Stimulated activated naive B cell treated with anti-CD40 and anti-IgM and Interleukin-4, amounts not matched to agents 10 μg/mL and 1 μg/mL and 100 μg/mL, for 72 hours (primary cell): ENCODE data around the gene EPN3.
A peak's percentile ranks its signal among the peaks of the same experiment; 100 is the strongest.

ENCODE experiments used
- ATAC-seq, 2 donors: fragments of 150-1000 bp; cut with Tn5 transposase; replicated peaks; 2 replicates each; pipeline ENCODE4 v1.10.0; 2021; ENCODE audit warnings: moderate library complexity in 1 of 2
- DNase-seq: peaks from one replicate; pipeline ENCODE4 v3.0.0; 2021
- H3K27ac Mint-ChIP-seq: one replicate; pipeline ENCODE4 v1.8.0; 2022; ENCODE audit warnings: mild to moderate bottlenecking, mixed read lengths
- H3K27me3 Mint-ChIP-seq, 2 donors: one replicate each; pipeline ENCODE4 v1.8.0; 2022; ENCODE audit warnings: mixed read lengths in 2 of 2
- H3K36me3 Mint-ChIP-seq, 2 donors: one replicate each; pipeline ENCODE4 v1.8.0; 2022; ENCODE audit warnings: mixed read lengths in 2 of 2, mild to moderate bottlenecking in 1 of 2
- H3K4me1 Mint-ChIP-seq, 2 donors: one replicate each; pipeline ENCODE4 v1.8.0; 2022; ENCODE audit warnings: mixed read lengths in 2 of 2, mild to moderate bottlenecking in 1 of 2
- H3K4me3 Mint-ChIP-seq, 2 donors: one replicate each; pipeline ENCODE4 v1.8.0; 2022; ENCODE audit warnings: mild to moderate bottlenecking in 2 of 2, mixed read lengths in 2 of 2, moderate library complexity in 1 of 2
- H3K9me3 Mint-ChIP-seq, 2 donors: one replicate each; pipeline ENCODE4 v1.8.0; 2022; ENCODE audit warnings: mixed read lengths in 2 of 2, mild to moderate bottlenecking in 1 of 2

The EPN3 gene

DNA sequence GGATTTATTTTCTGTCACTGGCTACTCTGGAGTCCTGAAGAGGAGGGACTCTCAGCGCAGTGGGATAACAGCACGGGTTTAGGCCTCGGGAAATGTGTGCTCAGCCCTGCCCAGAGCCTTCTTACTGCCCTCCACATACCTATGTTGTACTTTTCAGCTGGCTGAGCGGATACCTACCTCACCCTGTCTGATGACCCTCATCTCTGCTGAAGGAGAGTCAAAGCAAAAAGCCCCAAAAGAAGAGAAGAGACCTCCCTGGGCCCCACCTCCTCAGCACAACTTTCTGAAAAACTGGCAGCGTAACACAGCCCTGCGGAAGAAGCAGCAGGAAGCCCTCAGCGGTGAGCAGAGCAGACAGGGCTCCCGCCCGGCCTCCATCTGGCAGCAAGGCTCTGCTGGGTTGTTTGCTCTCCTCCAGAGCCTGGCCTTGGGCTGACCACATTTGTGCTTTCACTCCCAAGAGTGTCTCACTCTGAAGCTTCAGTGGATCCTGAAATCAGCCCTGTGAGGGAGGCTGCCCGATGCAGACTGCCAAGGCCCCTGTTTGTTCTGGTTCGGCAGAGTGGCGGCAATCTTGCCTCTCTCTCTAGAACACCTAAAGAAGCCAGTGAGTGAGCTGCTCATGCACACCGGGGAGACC is 14.0 kb upstream of the EPN3 start:
- no peaks in the 10 kb centered on the region for H3K4me1 Mint-ChIP-seq

DNA sequence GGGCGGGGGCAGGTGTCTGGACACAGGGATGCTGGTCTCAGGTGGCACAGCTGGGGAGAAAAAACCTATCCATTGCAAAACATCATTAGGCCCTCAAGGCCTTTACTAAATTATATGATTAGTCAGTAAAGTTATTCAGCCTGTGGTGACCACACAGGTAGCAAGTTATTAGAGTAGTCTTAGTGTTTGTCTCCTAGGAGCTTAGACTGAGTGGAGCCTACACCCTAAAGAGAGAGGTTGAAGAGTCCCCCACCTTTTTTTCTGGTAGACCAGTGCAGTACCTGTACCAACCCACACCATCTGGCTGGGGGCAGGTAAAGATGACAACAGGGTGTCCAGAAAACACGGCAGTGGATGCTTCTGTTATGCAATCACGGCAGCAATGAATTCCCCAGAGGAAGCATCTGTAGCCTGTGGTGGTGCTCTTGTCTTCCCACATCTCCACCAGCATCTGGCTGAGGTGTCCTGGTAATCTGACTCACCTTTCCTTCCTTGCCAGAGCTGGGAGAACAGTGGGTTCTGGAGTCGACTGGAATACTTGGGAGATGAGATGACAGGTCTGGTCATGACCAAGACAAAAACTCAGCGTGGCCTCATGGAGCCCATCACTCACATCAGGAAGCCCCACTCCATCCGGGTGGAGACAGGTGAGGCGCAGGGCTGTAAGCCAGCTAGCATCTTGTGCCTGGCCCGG is 13.2 kb upstream of the EPN3 start:
- DNase-seq (no peak), ATAC-seq (no peak)
- Mint-ChIP-seq H3K36me3 (no peaks in the 10 kb centered on the region), H3K27ac (no peak overlapping the region), H3K27me3 (no peaks in the 10 kb centered on the region), H3K4me3 (no peak overlapping the region), H3K9me3 (no peaks in the 10 kb centered on the region), H3K4me1 (no peaks in the 10 kb centered on the region)

More for the DNA sequence above, 14.0 kb upstream of the EPN3 start:
- ATAC-seq (no peak), DNase-seq (no peak)
- Mint-ChIP-seq H3K27me3 (peaks cover 0 to 3% of the 10 kb centered on the region in 2 donors), H3K9me3 (no peaks in the 10 kb centered on the region), H3K4me3 (no peak overlapping the region), H3K27ac (no peak overlapping the region), H3K36me3 (no peaks in the 10 kb centered on the region)

DNA sequence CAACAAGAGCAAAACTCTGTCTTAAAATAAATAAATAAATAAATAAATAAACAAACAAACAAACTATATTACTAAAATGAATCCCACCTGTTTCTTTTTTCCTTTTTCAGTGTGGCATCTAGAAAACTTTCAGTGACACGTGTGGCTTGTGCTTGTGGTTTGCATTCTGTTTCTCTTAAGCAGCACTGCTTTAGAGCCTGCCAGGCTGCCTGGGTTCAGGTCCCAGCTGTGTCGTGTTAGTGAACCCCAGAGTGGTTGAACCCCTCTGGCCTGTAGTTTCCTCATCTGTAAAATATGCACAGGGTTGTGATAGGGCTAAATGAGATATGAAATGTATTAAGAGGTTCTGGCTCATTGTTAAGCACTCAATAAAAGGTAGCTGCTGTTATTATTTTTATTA is 12.1 kb upstream of the EPN3 start:
- Mint-ChIP-seq H3K27me3 (no peaks in the 10 kb centered on the region), H3K4me1 (no peaks in the 10 kb centered on the region), H3K27ac (no peak overlapping the region), H3K9me3 (no peaks in the 10 kb centered on the region), H3K4me3 (no peak overlapping the region), H3K36me3 (no peaks in the 10 kb centered on the region)
- DNase-seq (no peak), ATAC-seq (no peak)

DNA sequence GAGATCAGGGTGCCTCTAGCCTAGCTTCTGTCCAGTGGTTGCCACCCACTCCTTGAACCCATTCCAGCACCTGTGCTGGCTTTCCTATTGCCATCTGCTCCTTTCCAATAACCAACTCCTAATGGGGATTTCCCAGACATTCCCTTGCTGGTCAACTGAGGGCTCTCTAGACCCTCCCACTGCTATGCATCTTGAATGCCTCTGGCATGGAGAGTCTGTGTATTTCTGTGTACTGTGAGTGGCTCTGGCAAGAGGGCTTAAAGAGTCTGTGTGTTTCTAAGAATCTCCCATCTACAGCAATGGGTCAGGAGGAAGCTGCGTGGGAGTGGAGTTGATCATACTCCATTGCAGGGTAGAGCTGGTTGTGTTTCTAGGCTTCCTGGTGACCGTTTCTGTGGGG is 11.0 kb upstream of the EPN3 start:
- H3K4me1 Mint-ChIP-seq: no peaks in the 10 kb centered on the region
- no peaks in the 10 kb centered on the region for H3K9me3 Mint-ChIP-seq
- ATAC-seq (no peak), DNase-seq (no peak)
- H3K27ac Mint-ChIP-seq: no peak overlapping the region
- no peaks in the 10 kb centered on the region for H3K36me3 Mint-ChIP-seq
- no peak overlapping the region for H3K4me3 Mint-ChIP-seq
- H3K27me3 Mint-ChIP-seq: no peaks in the 10 kb centered on the region

DNA sequence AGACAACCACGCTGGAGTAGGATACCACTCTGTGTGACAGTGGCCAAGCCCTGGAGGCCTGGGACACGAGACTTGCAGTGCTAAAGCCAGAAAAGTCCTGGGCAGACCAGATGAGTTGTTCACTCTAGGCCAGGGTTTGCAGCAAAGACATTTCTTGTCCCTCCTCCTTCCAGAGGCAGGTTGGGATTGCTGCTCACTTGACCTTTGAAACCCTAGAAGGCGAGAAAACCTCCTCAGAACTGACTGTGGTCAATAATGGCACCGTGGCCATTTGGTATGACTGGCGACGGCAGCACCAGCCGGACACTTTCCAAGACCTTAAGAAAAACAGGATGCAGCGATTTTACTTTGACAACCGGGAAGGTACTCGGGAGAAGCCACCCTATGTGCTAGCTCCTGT is 9.8 kb upstream of the EPN3 start:
- Mint-ChIP-seq H3K9me3 (no peaks in the 10 kb centered on the region), H3K27me3 (no peaks in the 10 kb centered on the region), H3K27ac (no peak overlapping the region), H3K36me3 (no peaks in the 10 kb centered on the region), H3K4me1 (no peaks in the 10 kb centered on the region), H3K4me3 (no peak overlapping the region)
- DNase-seq (no peak), ATAC-seq (no peak)

DNA sequence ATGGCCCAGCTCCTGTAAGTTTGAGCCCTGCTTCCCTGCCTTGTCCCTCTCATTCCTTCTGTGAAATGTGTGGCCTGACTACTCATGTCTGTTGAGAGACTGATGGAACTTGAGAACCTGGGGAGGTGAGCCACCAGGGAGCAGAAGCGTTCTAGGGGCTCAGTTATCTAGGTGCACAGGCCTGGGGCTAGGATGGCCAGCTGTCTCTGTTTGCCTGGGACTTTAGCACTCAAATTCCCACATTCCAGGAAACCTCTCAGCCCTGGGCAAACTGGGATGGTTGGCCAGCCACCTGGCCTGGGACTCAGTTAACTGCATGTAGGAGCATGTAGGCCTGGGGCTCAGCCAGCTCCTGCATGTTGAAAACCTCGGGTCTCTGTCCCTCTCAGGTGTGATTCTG is 9.3 kb upstream of the EPN3 start:
- no peaks in the 10 kb centered on the region for H3K4me1 Mint-ChIP-seq
- no peaks in the 10 kb centered on the region for H3K9me3 Mint-ChIP-seq
- DNase-seq (no peak), ATAC-seq (no peak)
- H3K36me3 Mint-ChIP-seq: no peaks in the 10 kb centered on the region
- peaks cover 0 to under 1% of the 10 kb centered on the region in 2 donors for H3K27me3 Mint-ChIP-seq
- no peak overlapping the region for H3K4me3 Mint-ChIP-seq
- H3K27ac Mint-ChIP-seq: no peak overlapping the region

DNA sequence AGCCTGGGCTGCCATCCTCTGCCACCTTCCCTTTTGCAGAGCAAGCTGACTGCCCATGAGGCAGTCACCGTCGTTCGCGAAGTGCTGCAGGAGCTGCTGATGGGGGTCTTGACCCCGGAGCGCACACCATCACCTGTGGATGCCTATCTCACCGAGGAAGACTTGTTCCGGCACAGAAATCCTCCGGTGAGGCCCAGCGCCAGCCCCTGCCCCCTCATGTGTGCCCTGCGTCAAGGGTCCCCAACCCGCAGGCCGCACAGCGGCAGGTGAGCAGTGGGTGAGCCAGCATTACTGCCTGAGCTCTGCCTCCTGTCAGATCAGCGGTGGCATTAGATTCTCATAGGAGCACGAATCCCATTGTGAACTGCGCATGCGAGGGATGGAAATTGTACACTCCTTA is 7.7 kb upstream of the EPN3 start:
- DNase-seq (no peak), ATAC-seq (no peak)
- Mint-ChIP-seq H3K4me3 (no peak overlapping the region), H3K9me3 (no peaks in the 10 kb centered on the region), H3K27ac (no peak overlapping the region), H3K4me1 (no peaks in the 10 kb centered on the region), H3K27me3 (peaks cover 10 to 15% of the 10 kb centered on the region in 2 donors), H3K36me3 (no peaks in the 10 kb centered on the region)

DNA sequence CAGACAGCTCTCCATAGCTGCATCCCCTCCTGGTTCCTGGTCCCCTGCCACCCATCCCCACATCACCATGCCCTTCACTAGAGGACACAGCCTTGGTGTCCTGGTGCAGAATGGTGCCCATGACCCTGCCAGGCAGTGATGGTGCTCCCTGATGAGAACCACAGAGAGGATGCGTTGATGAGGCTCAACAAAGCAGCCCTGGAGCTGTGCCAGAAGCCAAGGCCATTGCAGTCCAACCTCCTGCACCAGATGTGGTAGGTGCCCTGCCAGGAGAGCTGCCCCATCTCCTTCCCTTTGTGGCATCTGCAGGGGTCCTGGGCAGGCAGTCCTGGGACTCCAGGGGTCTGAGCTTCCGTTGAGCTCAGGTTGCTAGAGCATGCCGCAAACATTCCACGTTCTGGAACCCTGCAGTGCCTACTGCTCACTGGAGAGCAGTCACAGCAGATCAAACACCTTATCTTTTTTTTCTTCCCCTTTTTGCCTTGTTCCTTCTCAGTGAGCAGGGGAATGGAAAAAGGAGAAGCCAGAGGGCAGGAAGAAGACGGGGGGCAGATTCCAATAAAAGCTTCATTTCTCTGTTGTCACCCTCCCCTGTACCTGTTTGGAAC is 5.3 kb upstream of the EPN3 start:
- no peaks in the 10 kb centered on the region for H3K4me1 Mint-ChIP-seq
- H3K36me3 Mint-ChIP-seq: no peaks in the 10 kb centered on the region
- H3K27me3 Mint-ChIP-seq: peaks cover 29 to 40% of the 10 kb centered on the region in 2 donors
- ATAC-seq (no peak), DNase-seq (no peak)
- H3K27ac Mint-ChIP-seq: no peak overlapping the region
- H3K4me3 Mint-ChIP-seq: no peak overlapping the region
- H3K9me3 Mint-ChIP-seq: no peaks in the 10 kb centered on the region

DNA sequence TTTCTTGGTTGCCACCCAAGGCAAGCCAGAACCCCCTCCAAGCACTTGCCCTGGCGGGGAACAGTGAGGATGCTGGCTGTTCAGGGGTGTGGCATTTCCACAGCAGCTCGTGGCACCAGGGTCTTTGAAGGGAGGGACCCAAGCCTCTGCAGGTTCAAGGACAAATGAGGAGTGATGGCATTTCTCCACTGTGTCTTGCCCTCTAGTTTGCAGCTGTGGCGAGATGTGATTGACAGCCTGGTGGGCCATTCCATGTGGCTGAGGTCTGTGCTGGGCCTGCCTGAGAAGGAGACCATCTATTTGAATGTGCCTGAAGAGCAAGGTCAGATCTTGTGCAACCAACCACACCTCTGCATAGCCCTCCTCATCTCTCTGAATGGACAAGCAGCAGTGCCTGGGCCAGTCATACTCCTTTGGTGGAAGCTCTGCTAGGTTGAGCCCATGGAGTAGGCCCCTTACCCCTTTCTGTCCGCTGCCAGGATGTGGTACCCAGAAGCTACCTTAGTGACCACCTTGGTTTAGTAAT is 4.5 kb upstream of the EPN3 start:
- H3K36me3 Mint-ChIP-seq: no peaks in the 10 kb centered on the region
- peaks cover 35 to 47% of the 10 kb centered on the region in 2 donors for H3K27me3 Mint-ChIP-seq
- H3K4me1 Mint-ChIP-seq: peaks cover 0 to 6% of the 10 kb centered on the region in 2 donors
- H3K27ac Mint-ChIP-seq: no peak overlapping the region
- ATAC-seq: no peak
- H3K9me3 Mint-ChIP-seq: no peaks in the 10 kb centered on the region
- H3K4me3 Mint-ChIP-seq: no peak overlapping the region
- no peak for DNase-seq

DNA sequence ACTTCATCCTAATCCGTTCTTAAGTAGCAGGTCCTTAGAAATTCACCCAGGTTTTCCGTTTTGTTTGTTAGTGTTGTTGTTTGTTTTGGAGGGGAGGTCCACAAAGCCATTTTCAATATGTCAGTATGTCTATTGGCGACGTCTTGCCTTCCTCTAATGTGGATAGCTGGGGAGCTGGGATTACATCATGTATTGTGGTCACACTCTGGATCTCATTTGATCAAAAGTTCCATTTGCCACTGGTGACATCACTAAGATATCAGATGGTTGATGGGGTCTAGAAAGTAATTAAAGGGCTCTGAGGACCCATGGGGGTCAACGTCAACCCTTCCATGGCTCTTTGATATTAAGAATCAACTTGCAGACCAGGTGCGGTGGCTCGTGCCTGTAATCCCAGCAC is 2.7 kb upstream of the EPN3 start:
- Mint-ChIP-seq H3K4me3 (no peak overlapping the region), H3K4me1 (peaks cover 10 to 18% of the 10 kb centered on the region in 2 donors), H3K9me3 (no peaks in the 10 kb centered on the region), H3K27ac (no peak overlapping the region), H3K36me3 (no peaks in the 10 kb centered on the region), H3K27me3 (peaks cover 54 to 66% of the 10 kb centered on the region in 2 donors)
- DNase-seq (no peak), ATAC-seq (no peak)

DNA sequence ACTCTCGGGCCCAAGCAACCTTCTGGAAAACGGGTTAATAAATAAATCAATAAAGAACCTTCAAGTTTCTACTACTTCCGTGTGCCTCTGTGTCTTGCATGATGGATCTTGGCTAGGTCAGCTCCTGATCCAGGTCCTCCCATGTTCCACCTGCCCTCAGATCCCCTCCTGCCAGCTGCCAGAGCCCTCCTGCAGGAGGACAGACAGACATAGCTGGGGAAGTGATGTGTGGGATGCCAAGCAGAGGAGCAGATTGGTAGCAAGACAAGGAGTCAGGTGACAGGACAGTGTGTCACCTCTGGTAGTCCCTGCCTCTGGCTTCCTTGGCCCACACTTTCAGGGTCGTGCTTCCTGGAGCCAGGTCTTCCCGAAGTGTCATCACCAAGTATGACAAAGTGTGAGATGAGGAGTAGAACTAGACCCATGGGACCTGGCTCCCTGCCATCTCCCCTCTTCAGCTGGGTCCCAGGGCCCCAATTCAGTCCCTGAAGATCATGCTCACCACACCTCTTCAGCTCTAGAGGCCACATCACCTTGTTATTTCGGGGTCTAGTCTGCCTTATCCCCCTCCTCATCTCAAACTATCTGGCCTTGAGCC is 1.0 kb upstream of the EPN3 start:
- Mint-ChIP-seq H3K4me1 (peaks cover 10 to 18% of the 10 kb centered on the region in 2 donors), H3K4me3 (no peak overlapping the region), H3K9me3 (no peaks in the 10 kb centered on the region), H3K36me3 (no peaks in the 10 kb centered on the region), H3K27me3 (peaks cover 66 to 80% of the 10 kb centered on the region in 2 donors), H3K27ac (no peak overlapping the region)
- no peak for DNase-seq
- ATAC-seq: no peak

DNA sequence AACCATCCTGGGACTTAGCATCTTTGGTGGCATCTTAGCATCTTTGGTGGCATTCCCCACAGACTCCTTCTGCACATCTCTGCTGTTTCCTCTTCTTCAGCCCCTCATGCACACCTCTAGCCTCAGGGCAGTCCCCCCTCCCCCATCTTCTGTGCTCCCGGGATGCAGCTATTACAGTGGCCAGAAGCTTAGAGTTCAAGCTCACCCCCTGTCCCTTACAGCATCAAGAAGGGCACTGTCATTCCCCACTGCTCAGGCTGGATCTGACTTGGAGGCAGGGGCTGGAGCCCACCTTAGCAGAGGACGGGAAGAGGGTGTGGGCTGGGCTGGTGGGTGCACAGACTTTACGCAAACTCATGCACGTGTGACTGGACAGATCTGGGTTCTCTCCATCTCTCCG is 650 bp downstream of the EPN3 start:
- Mint-ChIP-seq H3K9me3 (no peaks in the 10 kb centered on the region), H3K4me3 (no peak overlapping the region), H3K27ac (no peak overlapping the region), H3K36me3 (no peaks in the 10 kb centered on the region), H3K4me1 (peaks cover 10 to 18% of the 10 kb centered on the region in 2 donors), H3K27me3 (peaks cover 67 to 81% of the 10 kb centered on the region in 2 donors)
- ATAC-seq (no peak), DNase-seq (no peak)

DNA sequence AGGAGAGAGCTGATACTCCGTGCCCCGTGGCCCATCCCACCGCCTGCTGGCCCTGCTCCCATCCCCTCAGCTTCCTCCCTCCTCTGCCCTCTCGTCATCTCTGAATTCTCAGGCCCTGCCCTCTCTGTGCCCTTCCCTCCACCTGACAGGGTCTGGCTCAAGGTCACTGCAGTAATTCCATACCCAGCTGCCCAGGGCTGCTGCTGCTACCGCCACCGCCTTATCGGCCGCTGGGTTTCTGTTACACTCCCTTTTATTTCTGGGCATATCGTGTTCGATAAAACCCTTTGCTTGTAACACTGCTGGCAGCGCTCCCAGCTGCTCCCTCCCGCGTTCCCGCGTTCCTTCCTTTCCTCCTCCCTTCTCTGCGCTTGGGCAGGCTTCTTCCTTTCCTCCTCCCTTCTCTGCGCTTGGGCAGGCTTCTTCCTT is 1.2 kb downstream of the EPN3 start:
- Mint-ChIP-seq H3K36me3 (no peaks in the 10 kb centered on the region), H3K27me3 (peaks cover 63 to 76% of the 10 kb centered on the region in 2 donors), H3K27ac (no peak overlapping the region), H3K9me3 (no peaks in the 10 kb centered on the region), H3K4me3 (no peak overlapping the region), H3K4me1 (peaks cover 10 to 23% of the 10 kb centered on the region in 2 donors)
- ATAC-seq (peak in 1 of 2 donors; percentile 16), DNase-seq (no peak)

DNA sequence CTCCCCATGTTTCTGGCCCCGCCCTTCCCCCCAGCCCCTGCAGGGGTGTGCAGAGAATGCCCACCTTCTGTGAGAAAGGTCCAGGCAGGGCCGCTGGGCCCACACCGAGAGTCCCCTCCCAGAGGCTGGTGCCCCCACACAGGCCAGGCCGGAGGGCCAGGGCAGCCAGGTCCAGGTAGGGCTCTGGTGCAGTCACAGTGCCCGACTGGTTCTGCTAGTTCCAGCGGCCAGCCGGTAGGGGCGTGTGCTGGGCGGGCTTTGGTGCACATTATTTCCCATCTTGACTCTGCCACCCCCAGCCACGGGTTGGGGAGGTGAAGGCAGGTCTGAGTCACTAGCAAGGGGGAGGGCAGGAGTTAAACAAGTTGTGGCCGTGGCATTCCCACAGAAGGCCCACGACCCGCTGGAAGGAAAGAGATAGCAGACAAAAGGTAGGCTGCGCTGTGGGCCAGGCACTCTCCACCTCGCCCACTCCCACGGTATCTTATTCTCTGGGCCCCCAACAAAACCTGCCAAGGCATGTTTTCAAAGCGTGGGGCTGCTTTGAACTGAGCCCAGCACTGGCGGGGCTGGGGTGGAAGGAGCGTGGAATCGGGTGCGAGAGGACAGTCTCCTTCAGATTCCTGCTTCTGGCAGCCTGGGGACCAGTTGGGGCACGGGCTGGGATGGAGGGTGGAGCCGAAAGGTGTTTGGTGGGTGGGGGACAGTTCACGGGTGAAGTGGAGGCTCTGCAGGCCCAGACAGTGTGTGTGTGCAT is 1.9 kb downstream of the EPN3 start:
- Mint-ChIP-seq H3K27ac (no peak overlapping the region), H3K4me1 (peaks cover 10 to 26% of the 10 kb centered on the region in 2 donors), H3K4me3 (no peak overlapping the region), H3K9me3 (no peaks in the 10 kb centered on the region), H3K27me3 (peaks cover 57 to 71% of the 10 kb centered on the region in 2 donors), H3K36me3 (no peaks in the 10 kb centered on the region)
- ATAC-seq (peak; percentile 34 to 50), DNase-seq (no peak)
